MM.1S (cell line): ENCODE measurements around the gene H19.

Experiments
- DNase-seq: peaks from one replicate; pipeline ENCODE4 v3.0.0-alpha.2; 2015
- H2AFZ ChIP-seq: fragments of 300-600 bp; sonication (generic); 2 replicates; pipeline ENCODE4 v1.6.0; 2016; ENCODE audit warnings: antibody characterized with exemption, low read length
- H3F3A ChIP-seq: fragments of 300-600 bp; sonication (generic); 2 replicates; pipeline ENCODE4 v1.6.1; 2016; ENCODE audit warnings: mild to moderate bottlenecking, antibody characterized with exemption, low read length, moderate library complexity, mixed read lengths; ENCODE audit not compliant: insufficient read depth
- H3K27ac ChIP-seq: fragments of 300-600 bp; sonication (generic); 2 replicates; pipeline ENCODE4 v1.5.1; 2016; ENCODE audit warnings: mild to moderate bottlenecking, low read length
- H3K27me3 ChIP-seq: fragments of 300-600 bp; sonication (generic); replicated peaks from 2 replicates; pipeline ENCODE4 v1.6.0; 2016; ENCODE audit warnings: low read length; ENCODE audit not compliant: insufficient read depth
- H3K36me3 ChIP-seq: fragments of 300-600 bp; sonication (generic); replicated peaks from 2 replicates; pipeline ENCODE4 v1.6.1; 2016; ENCODE audit warnings: mild to moderate bottlenecking, low read length, mixed read lengths; ENCODE audit not compliant: insufficient read depth
- H3K4me1 ChIP-seq: fragments of 300-600 bp; sonication (generic); 2 replicates; pipeline ENCODE4 v1.6.1; 2016; ENCODE audit warnings: low read length, mixed read lengths
- H3K4me2 ChIP-seq: fragments of 300-600 bp; sonication (generic); 2 replicates; pipeline ENCODE4 v1.6.0; 2016; ENCODE audit warnings: low read depth, low read length
- H3K4me3 ChIP-seq: fragments of 300-600 bp; sonication (generic); 2 replicates; pipeline ENCODE4 v1.5.1; 2016; ENCODE audit warnings: low read length, mixed read lengths
- H3K79me2 ChIP-seq: fragments of 300-600 bp; sonication (generic); 2 replicates; pipeline ENCODE4 v1.6.1; 2016; ENCODE audit warnings: mixed run types, low read length, mixed read lengths
- H3K9ac ChIP-seq: fragments of 300-600 bp; sonication (generic); 2 replicates; pipeline ENCODE4 v1.6.1; 2016; ENCODE audit warnings: low read length, mixed read lengths
- H3K9me2 ChIP-seq: fragments of 300-600 bp; sonication (generic); replicated peaks from 2 replicates; pipeline ENCODE4 v1.6.1; 2016; ENCODE audit warnings: mild to moderate bottlenecking, low read length, mixed read lengths; ENCODE audit not compliant: insufficient read depth
- H3K9me3 ChIP-seq: fragments of 300-600 bp; sonication (generic); replicated peaks from 2 replicates; pipeline ENCODE4 v1.6.1; 2016; ENCODE audit warnings: mild to moderate bottlenecking, low read length, mixed read lengths; ENCODE audit not compliant: insufficient read depth
- H4K20me1 ChIP-seq: fragments of 300-600 bp; sonication (generic); 2 replicates; pipeline ENCODE4 v1.6.1; 2016; ENCODE audit warnings: mild to moderate bottlenecking, low read length, moderate library complexity, mixed read lengths; ENCODE audit not compliant: insufficient read depth
- EZH2 ChIP-seq: fragments of 300-600 bp; sonication (generic); optimal IDR thresholded peaks from 2 replicates; pipeline ENCODE3; 2017; ENCODE audit warnings: low read depth, mild to moderate bottlenecking, antibody characterized with exemption, low read length, mixed read lengths
- EZH2phosphoT487 ChIP-seq: fragments of 300-600 bp; sonication (generic); IDR thresholded peaks from 2 replicates; pipeline ENCODE4 v1.6.1; 2018; ENCODE audit warnings: antibody characterized with exemption, low read length
- TF ChIP-seq, protein P1 (sequence below): fragments of 300-600 bp; sonication (generic); IDR thresholded peaks from 2 replicates; pipeline ENCODE4 v1.5.1; 2016; ENCODE audit warnings: antibody characterized with exemption, low read length, mixed read lengths

The H19 gene

DNA sequence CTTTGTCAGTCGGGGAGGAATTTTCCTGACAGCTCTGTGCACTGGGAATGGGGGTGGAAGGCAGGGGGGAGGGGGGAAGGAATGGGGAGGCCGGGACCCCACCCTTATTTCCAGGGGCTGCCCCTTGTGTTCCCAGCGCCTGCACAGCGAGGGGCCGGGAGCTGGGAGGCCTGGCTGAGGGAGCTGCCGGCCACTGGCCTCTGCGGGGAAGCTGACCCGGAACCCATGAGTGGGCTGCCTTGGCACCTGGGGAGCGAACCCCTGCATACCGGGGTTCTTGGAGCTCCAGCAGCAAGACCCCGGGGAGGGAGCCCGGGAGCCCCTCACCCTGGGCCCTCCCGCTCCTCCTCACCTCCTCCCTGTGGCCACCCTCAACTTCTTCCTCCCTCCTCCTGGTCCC lies 3.5 kb downstream of the H19 start:
- Histone ChIP-seq H3K9me2 (no peaks in the 10 kb centered on the region), H3K9me3 (no peaks in the 10 kb centered on the region), H3K4me1 (no peaks in the 10 kb centered on the region), H4K20me1 (no peaks in the 10 kb centered on the region), H3K9ac (no peak overlapping the region), H3K79me2 (no peaks in the 10 kb centered on the region), H3F3A (no peaks in the 10 kb centered on the region), H2AFZ (no peak overlapping the region), H3K27me3 (no peaks in the 10 kb centered on the region), H3K36me3 (no peaks in the 10 kb centered on the region), H3K4me3 (no peak overlapping the region), H3K4me2 (no peak overlapping the region), H3K27ac (no peak overlapping the region)
- TF ChIP-seq, protein P1, sequence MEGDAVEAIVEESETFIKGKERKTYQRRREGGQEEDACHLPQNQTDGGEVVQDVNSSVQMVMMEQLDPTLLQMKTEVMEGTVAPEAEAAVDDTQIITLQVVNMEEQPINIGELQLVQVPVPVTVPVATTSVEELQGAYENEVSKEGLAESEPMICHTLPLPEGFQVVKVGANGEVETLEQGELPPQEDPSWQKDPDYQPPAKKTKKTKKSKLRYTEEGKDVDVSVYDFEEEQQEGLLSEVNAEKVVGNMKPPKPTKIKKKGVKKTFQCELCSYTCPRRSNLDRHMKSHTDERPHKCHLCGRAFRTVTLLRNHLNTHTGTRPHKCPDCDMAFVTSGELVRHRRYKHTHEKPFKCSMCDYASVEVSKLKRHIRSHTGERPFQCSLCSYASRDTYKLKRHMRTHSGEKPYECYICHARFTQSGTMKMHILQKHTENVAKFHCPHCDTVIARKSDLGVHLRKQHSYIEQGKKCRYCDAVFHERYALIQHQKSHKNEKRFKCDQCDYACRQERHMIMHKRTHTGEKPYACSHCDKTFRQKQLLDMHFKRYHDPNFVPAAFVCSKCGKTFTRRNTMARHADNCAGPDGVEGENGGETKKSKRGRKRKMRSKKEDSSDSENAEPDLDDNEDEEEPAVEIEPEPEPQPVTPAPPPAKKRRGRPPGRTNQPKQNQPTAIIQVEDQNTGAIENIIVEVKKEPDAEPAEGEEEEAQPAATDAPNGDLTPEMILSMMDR: no peak
- no peak for TF ChIP-seq EZH2phosphoT487
- no peak for TF ChIP-seq EZH2
- no peak for DNase-seq

DNA sequence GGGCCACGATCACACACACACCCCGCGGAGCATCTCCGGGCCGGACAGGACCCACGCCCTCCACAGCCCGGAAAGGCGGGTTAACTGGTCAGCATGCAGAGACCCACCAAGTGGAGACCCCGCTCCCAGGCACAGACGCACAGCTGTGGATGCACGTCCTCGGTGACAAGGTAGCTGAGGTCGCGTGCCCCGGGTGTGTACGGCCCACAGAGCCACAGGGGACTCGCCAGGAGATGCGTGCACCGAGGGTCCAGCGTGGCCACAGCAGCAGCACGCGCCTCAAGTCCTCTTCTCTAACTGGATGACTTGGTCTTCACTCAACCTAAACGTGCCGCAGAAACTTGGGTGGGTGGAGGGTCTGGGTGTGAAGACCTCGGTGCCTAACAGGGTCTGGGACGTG lies 5.5 kb downstream of the H19 start:
- Histone ChIP-seq H3K27ac (no peak overlapping the region), H3K4me3 (no peak overlapping the region), H3K36me3 (no peaks in the 10 kb centered on the region), H3K27me3 (no peaks in the 10 kb centered on the region), H3K4me2 (no peak overlapping the region), H3K79me2 (no peaks in the 10 kb centered on the region), H3K4me1 (no peaks in the 10 kb centered on the region), H3K9me2 (no peaks in the 10 kb centered on the region), H2AFZ (no peak overlapping the region), H3K9ac (no peak overlapping the region), H3F3A (no peaks in the 10 kb centered on the region), H3K9me3 (no peaks in the 10 kb centered on the region), H4K20me1 (no peaks in the 10 kb centered on the region)
- DNase-seq: no peak
- TF ChIP-seq EZH2phosphoT487 (no peak), EZH2 (no peak)
- TF ChIP-seq, protein P1: no peak

DNA sequence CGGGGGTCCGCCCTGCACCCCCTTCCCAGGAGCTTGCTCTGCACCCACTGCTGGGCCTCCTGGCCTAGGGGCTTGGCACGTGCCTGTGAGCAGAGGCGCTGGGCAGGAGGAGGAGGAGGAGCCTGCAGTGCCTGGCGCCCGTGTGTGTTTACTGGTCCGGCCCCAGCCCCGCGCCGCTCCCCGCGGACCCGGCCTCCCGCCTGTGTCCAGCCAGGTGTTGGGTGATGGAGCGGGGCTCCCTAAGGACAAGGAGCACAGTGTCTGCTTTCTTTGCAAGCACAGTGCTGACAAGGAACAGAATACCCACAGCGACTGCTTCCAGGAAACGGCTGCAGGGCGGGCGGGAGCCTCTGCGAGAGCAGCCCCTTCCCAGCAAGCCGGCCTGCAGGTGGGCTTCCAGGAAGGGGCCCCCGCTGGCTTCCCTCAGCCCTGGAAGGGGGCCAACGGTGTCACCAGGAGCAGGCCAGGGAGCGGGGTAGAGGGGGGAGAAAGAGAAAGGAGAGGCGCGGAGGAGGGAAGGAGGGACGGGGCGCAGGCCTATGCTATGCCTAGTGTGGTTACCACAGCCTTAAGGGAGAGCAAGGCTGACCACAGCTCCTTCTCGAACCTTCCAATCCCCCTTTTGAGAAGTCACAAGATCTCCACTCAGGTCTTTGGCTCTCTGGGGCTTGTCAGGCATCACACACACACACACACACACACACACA lies 6.6 kb downstream of the H19 start:
- no peak for DNase-seq
- no peaks in the 10 kb centered on the region for H3K27me3 ChIP-seq

More for the DNA sequence above, 6.6 kb downstream of the H19 start:
- Histone ChIP-seq H3K36me3 (no peaks in the 10 kb centered on the region), H3K9ac (no peak overlapping the region), H3F3A (no peaks in the 10 kb centered on the region), H3K27ac (no peak overlapping the region), H4K20me1 (no peaks in the 10 kb centered on the region), H3K4me1 (no peaks in the 10 kb centered on the region), H3K4me2 (no peak overlapping the region), H3K9me3 (no peaks in the 10 kb centered on the region), H3K4me3 (no peak overlapping the region), H3K79me2 (no peaks in the 10 kb centered on the region), H3K9me2 (no peaks in the 10 kb centered on the region), H2AFZ (no peak overlapping the region)
- TF ChIP-seq EZH2: no peak
- TF ChIP-seq, protein P1: no peak
- no peak for TF ChIP-seq EZH2phosphoT487
